H1 (cell line): ENCODE measurements around the gene KCP. TPM values are rescaled to one million over a fixed set of nuclear protein-coding genes. Genes with fewer than 3 reads are reported as not detected.

Source experiments
- CTCF ChIA-PET: fragments of 300-600 bp; sonication (Branson Sonifier 250); formaldehyde crosslinking; loops from one replicate; lab custom pipeline; 2021; ENCODE audit not compliant: partially characterized antibody; lab: Charles Lee
- POLR2A ChIA-PET: fragments of 300-600 bp; sonication (Branson Sonifier 250); formaldehyde crosslinking; loops from one replicate; lab custom pipeline; 2021; ENCODE audit warnings: inconsistent platforms; ENCODE audit not compliant: partially characterized antibody; lab: Charles Lee
- DNase-seq, 2 experiments: peaks; one replicate each; pipeline versions ENCODE4 v3.0.0 to v3.0.0-alpha.2; 2010 to 2022; ENCODE audit warnings: low spot score in 2 of 2, low read depth in 1 of 2, mixed read lengths in 1 of 2
- FAIRE-seq: peaks from 2 replicates; lab custom pipeline; 2011; peaks lifted over from hg19 to GRCh38; lab: Jason Lieb, UNC
- H2AFZ ChIP-seq: 2 replicates; pipeline ENCODE4 v1.8.1; 2012; ENCODE audit warnings: low read length, inconsistent platforms
- H2AK5ac ChIP-seq: 2 replicates; pipeline ENCODE4 v1.6.1; 2013; ENCODE audit warnings: low read depth, low read length
- H2BK120ac ChIP-seq: replicated peaks from 2 replicates; pipeline ENCODE3; 2013; ENCODE audit warnings: low read depth, low read length, inconsistent platforms
- H2BK12ac ChIP-seq: 2 replicates; pipeline ENCODE4 v1.6.1; 2013; ENCODE audit warnings: low read depth, low read length
- H2BK15ac ChIP-seq: 2 replicates; pipeline ENCODE4 v1.6.1; 2013; ENCODE audit warnings: low read length
- H2BK20ac ChIP-seq: 2 replicates; pipeline ENCODE4 v1.6.1; 2013; ENCODE audit warnings: low read length
- H2BK5ac ChIP-seq: 2 replicates; pipeline ENCODE4 v1.6.1; 2013; ENCODE audit warnings: low read depth, low read length
- H3K14ac ChIP-seq: 2 replicates; pipeline ENCODE4 v1.6.1; 2013; ENCODE audit warnings: inconsistent platforms; ENCODE audit not compliant: insufficient read length
- H3K18ac ChIP-seq: 2 replicates; pipeline ENCODE4 v1.6.1; 2013; ENCODE audit warnings: low read length; ENCODE audit errors: extremely low read depth
- H3K23ac ChIP-seq: 2 replicates; pipeline ENCODE4 v1.6.1; 2013; ENCODE audit warnings: inconsistent platforms; ENCODE audit not compliant: insufficient read length
- H3K23me2 ChIP-seq: 2 replicates; pipeline ENCODE4 v1.6.1; 2013; ENCODE audit warnings: low read depth, low read length
- H3K27ac ChIP-seq: 2 replicates; pipeline ENCODE4 v1.6.1; 2011; ENCODE audit warnings: low read depth, low read length, inconsistent platforms
- H3K27me3 ChIP-seq, 4 experiments: replicated peaks in 1 of 4; 1 replicate in 1 of 4; 2 replicates in 3 of 4; pipeline versions ENCODE4 v1.6.1 to v1.8.1; 2011 to 2013; ENCODE audit warnings: low read length in 3 of 4, mild to moderate bottlenecking in 3 of 4, inconsistent platforms in 2 of 4, mixed read lengths in 2 of 4, moderate library complexity in 1 of 4; ENCODE audit not compliant: control insufficient read depth in 3 of 4, insufficient read depth in 3 of 4; ENCODE audit errors: extremely low read depth in 1 of 4
- H3K36me3 ChIP-seq, 4 experiments: 2 replicates each; pipeline versions ENCODE4 v1.6.1 to v1.8.1; 2011 to 2013; ENCODE audit warnings: mild to moderate bottlenecking in 4 of 4, low read length in 3 of 4, moderate library complexity in 2 of 4, control low read depth in 1 of 4, inconsistent platforms in 1 of 4; ENCODE audit not compliant: insufficient read depth in 4 of 4, control insufficient read depth in 2 of 4
- H3K4ac ChIP-seq: replicated peaks from 2 replicates; pipeline ENCODE3; 2013; ENCODE audit warnings: low read length, low read depth, mixed read lengths, inconsistent platforms; ENCODE audit not compliant: insufficient read length
- H3K4me1 ChIP-seq, 4 experiments: replicated peaks in 1 of 4; 1 replicate in 1 of 4; 2 replicates in 3 of 4; pipeline versions ENCODE4 v1.6.1 to v1.8.1; 2011 to 2013; ENCODE audit warnings: low read length in 3 of 4, inconsistent platforms in 2 of 4, mixed read lengths in 1 of 4; ENCODE audit not compliant: insufficient read depth in 4 of 4, control insufficient read depth in 3 of 4
- H3K4me2 ChIP-seq, 2 experiments: 2 replicates each; pipeline versions ENCODE4 v1.6.1 to v1.8.1; 2011 to 2013; ENCODE audit warnings: low read depth in 2 of 2, low read length in 2 of 2, control low read depth in 1 of 2, inconsistent platforms in 1 of 2, mild to moderate bottlenecking in 1 of 2; ENCODE audit not compliant: insufficient read depth in 1 of 2
- H3K4me3 ChIP-seq, 4 experiments: fragments of 200-600, 300-600 bp in 1 of 4; sonication (generic), shearing (Covaris generic), sonication (Bioruptor Twin) in 1 of 4; 2 replicates each; pipeline versions ENCODE4 v1.5.1 to v1.8.1; 2011 to 2016; ENCODE audit warnings: low read length in 4 of 4, low read depth in 3 of 4, control low read depth in 2 of 4, inconsistent platforms in 2 of 4, mild to moderate bottlenecking in 2 of 4, mixed read lengths in 1 of 4, moderate library complexity in 1 of 4; ENCODE audit not compliant: insufficient read depth in 2 of 4; ENCODE audit errors: extremely low read depth in 1 of 4
- H3K56ac ChIP-seq: replicated peaks from 2 replicates; pipeline ENCODE3; 2013; ENCODE audit warnings: low read depth, mild to moderate bottlenecking, mixed read lengths, low read length, inconsistent platforms; ENCODE audit not compliant: insufficient read length
- H3K79me1 ChIP-seq: 2 replicates; pipeline ENCODE4 v1.6.1; 2013; ENCODE audit warnings: low read depth, low read length, control low read depth
- H3K79me2 ChIP-seq, 2 experiments: 2 replicates each; pipeline versions ENCODE4 v1.6.1 to v1.8.1; 2012 to 2013; ENCODE audit warnings: low read length in 2 of 2, mild to moderate bottlenecking in 2 of 2, inconsistent platforms in 1 of 2; ENCODE audit not compliant: insufficient read depth in 2 of 2, control insufficient read depth in 1 of 2
- H3K9ac ChIP-seq, 4 experiments: replicated peaks in 1 of 4; 1 replicate in 1 of 4; 2 replicates in 3 of 4; pipeline versions ENCODE4 v1.6.1 to v1.8.1; 2011 to 2013; ENCODE audit warnings: low read depth in 3 of 4, low read length in 3 of 4, control low read depth in 2 of 4, mild to moderate bottlenecking in 2 of 4, moderate library complexity in 2 of 4, inconsistent platforms in 1 of 4; ENCODE audit errors: extremely low read depth in 1 of 4
- H3K9me3 ChIP-seq, 2 experiments: 2 replicates each; pipeline versions ENCODE4 v1.6.1 to v1.8.1; 2012 to 2013; ENCODE audit warnings: mild to moderate bottlenecking in 2 of 2, moderate library complexity in 2 of 2, control low read depth in 1 of 2, inconsistent platforms in 1 of 2, low read depth in 1 of 2, low read length in 1 of 2, mixed read lengths in 1 of 2; ENCODE audit not compliant: insufficient read depth in 2 of 2
- H4K20me1 ChIP-seq, 2 experiments: replicated peaks in 1 of 2; 2 replicates each; pipeline versions ENCODE3 to v1.8.1; 2011 to 2013; ENCODE audit warnings: inconsistent platforms in 2 of 2, low read length in 2 of 2, mild to moderate bottlenecking in 1 of 2; ENCODE audit not compliant: insufficient read depth in 2 of 2, control insufficient read depth in 1 of 2
- H4K5ac ChIP-seq: 2 replicates; pipeline ENCODE4 v1.6.1; 2013; ENCODE audit warnings: low read length, low read depth, mixed read lengths, inconsistent platforms; ENCODE audit not compliant: insufficient read length
- H4K8ac ChIP-seq: 2 replicates; pipeline ENCODE4 v1.8.0; 2013; ENCODE audit warnings: mild to moderate bottlenecking, moderate library complexity, low read length, inconsistent platforms; ENCODE audit not compliant: insufficient read depth; ENCODE audit errors: extremely low read depth
- H4K91ac ChIP-seq: replicated peaks from 2 replicates; pipeline ENCODE3; 2013; ENCODE audit warnings: low read length, mixed read lengths, inconsistent platforms; ENCODE audit not compliant: insufficient read length
- BACH1 ChIP-seq: IDR thresholded peaks from 2 replicates; pipeline ENCODE4 v1.6.1; 2012; ENCODE audit warnings: low read length, improper control_type of control experiment
- CBX5 ChIP-seq: fragments of 300-800, 300-1000 bp; sonication (generic); IDR thresholded peaks from 2 replicates; pipeline ENCODE4 v1.7.1; 2016; ENCODE audit warnings: antibody characterized with exemption, low read length, low read depth
- HDAC6 ChIP-seq: IDR thresholded peaks from one replicate; pipeline ENCODE4 v1.7.1; 2012; ENCODE audit warnings: low read depth, mild to moderate bottlenecking, inconsistent platforms, low read length, moderate library complexity
- JUN ChIP-seq: IDR thresholded peaks from 2 replicates; pipeline ENCODE4 v1.6.1; 2011; ENCODE audit warnings: low read depth, mild to moderate bottlenecking, improper control_type of control experiment, low read length
- SAP30 ChIP-seq: fragments of 300-600 bp; sonication (generic); IDR thresholded peaks from 2 replicates; pipeline ENCODE4 v1.7.1; 2012; ENCODE audit warnings: low read length, moderate library complexity, mild to moderate bottlenecking, inconsistent platforms; ENCODE audit not compliant: insufficient read depth, insufficient replicate concordance
- SP4 ChIP-seq: IDR thresholded peaks from 2 replicates; pipeline ENCODE4 v1.6.1; 2012; ENCODE audit warnings: low read length, inconsistent platforms
- SRF ChIP-seq: IDR thresholded peaks from 2 replicates; pipeline ENCODE4 v1.6.1; 2011; ENCODE audit warnings: mild to moderate bottlenecking, low read depth, low read length, moderate library complexity
- SUZ12 ChIP-seq: fragments of 200-600 bp; sonication (generic); IDR thresholded peaks from 2 replicates; pipeline ENCODE4 v1.6.1; 2012; ENCODE audit warnings: mild to moderate bottlenecking, inconsistent platforms, low read length, moderate library complexity, mixed read lengths
- TAF1 ChIP-seq: IDR thresholded peaks from 2 replicates; pipeline ENCODE4 v1.6.1; 2011; ENCODE audit warnings: mild to moderate bottlenecking, low read depth, low read length
- TBP ChIP-seq: IDR thresholded peaks from 2 replicates; pipeline ENCODE4 v1.6.1; 2011; ENCODE audit warnings: low read depth, low read length, improper control_type of control experiment
- WGBS, 2 experiments: shearing (Covaris generic) in 1 of 2; methylation state at CpG; one replicate each; pipeline versions ENCODE4 v1.1.6 to v1.1.7; 2013 to 2015; ENCODE audit warnings: low lambda C conversion rate in 2 of 2, mixed read lengths in 2 of 2, inconsistent platforms in 1 of 2, low coverage in 1 of 2, missing lambda C conversion rate in 1 of 2; ENCODE audit not compliant: insufficient replicate concordance in 2 of 2, insufficient coverage in 1 of 2, insufficient read length in 1 of 2; ENCODE audit errors: extremely low coverage in 1 of 2, missing lambda C conversion rate in 1 of 2; 5-methylcytosine and 5-hydroxymethylcytosine counted together
- polyA plus RNA-seq, 7 experiments: library from polyadenylated mRNA; depleted of rRNA in 3 of 7; stranded (reverse) in 5 of 7; unstranded in 2 of 7; fragments of >200 nt in 5 of 7; fragments of 200-250 nt in 2 of 7; gene quantifications; 1 replicate in 5 of 7; 2 replicates in 1 of 7; 4 replicates in 1 of 7; pipeline versions ENCODE4 v1.2.1 to v1.2.3, GENCODE V29; 2011 to 2013; ENCODE audit warnings: missing spikeins in 2 of 7, mixed read lengths in 2 of 7
- total RNA-seq: library from RNA; stranded (reverse); fragmentation: NEBNext Ultra II Directional; extraction: Animal tissue kit (Norgen Biotek cat#: 25700); gene quantifications from 2 replicates; pipeline ENCODE4 v1.2.1, GENCODE V29; 2021
- TF ChIP-seq, protein P1 (sequence below), 3 experiments: IDR thresholded peaks; 1 replicate in 2 of 3; 2 replicates in 1 of 3; pipeline versions ENCODE4 v1.5.1 to v1.6.1; 2011; ENCODE audit warnings: low read length in 3 of 3, mild to moderate bottlenecking in 3 of 3, inconsistent platforms in 2 of 3, low read depth in 1 of 3, moderate library complexity in 1 of 3; ENCODE audit not compliant: insufficient read depth in 1 of 3; ENCODE audit errors: control extremely low read depth in 1 of 3

Gene KCP
- total and polyA plus RNA-seq, 2 of the 8 experiments (the other 6 are each of a cell fraction or from before 2014, with no cell fraction given): 1.3 to 2.0 TPM

DNA sequence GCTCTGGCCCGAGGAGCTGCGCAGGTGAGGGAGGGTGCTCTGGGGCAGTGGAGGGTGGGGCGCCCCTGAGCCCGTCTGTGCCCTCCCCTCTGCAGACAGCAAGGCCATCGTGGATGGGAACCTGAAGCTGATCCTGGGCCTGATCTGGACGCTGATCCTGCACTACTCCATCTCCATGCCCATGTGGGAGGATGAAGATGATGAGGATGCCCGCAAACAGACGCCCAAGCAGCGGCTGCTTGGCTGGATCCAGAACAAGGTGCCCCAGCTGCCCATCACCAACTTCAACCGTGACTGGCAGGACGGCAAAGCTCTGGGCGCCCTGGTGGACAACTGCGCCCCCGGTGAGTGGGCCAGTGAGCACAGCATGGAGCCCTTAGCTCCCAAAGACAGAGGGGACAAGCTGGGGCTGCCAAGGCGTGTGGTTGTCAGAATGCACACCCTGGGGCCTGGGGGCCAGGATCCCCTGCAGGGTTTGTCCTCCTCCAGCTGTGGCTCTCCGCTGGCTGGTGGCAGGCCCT is 75.2 kb downstream of the KCP start:
- no peak for FAIRE-seq
- ChIA-PET POLR2A (interaction anchor here (1.0 to 5.7 kb wide), 5 partner anchors 17 to 112 kb away, joined by 3 to 31 read pairs (median 4); no protein-coding TSS in a partner anchor), CTCF (interaction anchor here (0.6 to 7.6 kb wide), 16 partner anchors 9 to 360 kb away, joined by 3 to 71 read pairs (median 4); partner anchors contain the start of genes ATP6V1F and KCP)
- Histone ChIP-seq H2AK5ac (no peak overlapping the region), H3K36me3 (no peaks in the 10 kb centered on the region), H4K91ac (no peak overlapping the region), H2BK5ac (no peak overlapping the region; the same call in 1 of the 2 replicates), H4K8ac (no peak overlapping the region), H3K14ac (no peak overlapping the region), H3K18ac (no peak overlapping the region), H3K23me2 (peaks cover 23% of the 10 kb centered on the region), H3K4me3 (no peak overlapping the region), H4K5ac (no peak overlapping the region), H2BK12ac (no peak overlapping the region), H2AFZ (no peak overlapping the region), H3K27ac (no peak overlapping the region), H3K9ac (no peak overlapping the region), H3K79me1 (no peaks in the 10 kb centered on the region), H2BK15ac (peak overlapping the region; percentile 61), H3K56ac (no peak overlapping the region), H3K79me2 (no peaks in the 10 kb centered on the region), H3K4me2 (no peak overlapping the region), H3K9me3 (no peaks in the 10 kb centered on the region), H3K4ac (no peak overlapping the region), H2BK20ac (no peak overlapping the region), H3K4me1 (peaks cover 0 to 34% (median 23%) of the 10 kb centered on the region in 4 experiments; a peak in 6 of 7 replicates), H4K20me1 (no peaks in the 10 kb centered on the region), H2BK120ac (no peak overlapping the region), H3K23ac (no peak overlapping the region), H3K27me3 (peaks cover 5 to 16% (median 16%) of the 10 kb centered on the region in 4 experiments; a peak in 6 of 7 replicates)
- no peak for DNase-seq
- WGBS, 2 experiments: 93% methylated on average over 16 of the region's 16 CpGs; no CpG with 5 or more reads in 1 of the 2 experiments
- no peak for TF ChIP-seq SUZ12
- TF ChIP-seq HDAC6: no peak
- TF ChIP-seq SRF: no peak
- TF ChIP-seq SAP30: no peak
- TF ChIP-seq TBP: no peak
- no peak for TF ChIP-seq CBX5
- no peak for TF ChIP-seq TAF1
- TF ChIP-seq, protein P1, sequence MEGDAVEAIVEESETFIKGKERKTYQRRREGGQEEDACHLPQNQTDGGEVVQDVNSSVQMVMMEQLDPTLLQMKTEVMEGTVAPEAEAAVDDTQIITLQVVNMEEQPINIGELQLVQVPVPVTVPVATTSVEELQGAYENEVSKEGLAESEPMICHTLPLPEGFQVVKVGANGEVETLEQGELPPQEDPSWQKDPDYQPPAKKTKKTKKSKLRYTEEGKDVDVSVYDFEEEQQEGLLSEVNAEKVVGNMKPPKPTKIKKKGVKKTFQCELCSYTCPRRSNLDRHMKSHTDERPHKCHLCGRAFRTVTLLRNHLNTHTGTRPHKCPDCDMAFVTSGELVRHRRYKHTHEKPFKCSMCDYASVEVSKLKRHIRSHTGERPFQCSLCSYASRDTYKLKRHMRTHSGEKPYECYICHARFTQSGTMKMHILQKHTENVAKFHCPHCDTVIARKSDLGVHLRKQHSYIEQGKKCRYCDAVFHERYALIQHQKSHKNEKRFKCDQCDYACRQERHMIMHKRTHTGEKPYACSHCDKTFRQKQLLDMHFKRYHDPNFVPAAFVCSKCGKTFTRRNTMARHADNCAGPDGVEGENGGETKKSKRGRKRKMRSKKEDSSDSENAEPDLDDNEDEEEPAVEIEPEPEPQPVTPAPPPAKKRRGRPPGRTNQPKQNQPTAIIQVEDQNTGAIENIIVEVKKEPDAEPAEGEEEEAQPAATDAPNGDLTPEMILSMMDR (IDR thresholded peaks at IDR 0.05; ENCODE audit: control extremely low read depth in 1 of 3, insufficient read depth in 1 of 3, low read depth in 1 of 3, low read length in 3 of 3): no peak
- TF ChIP-seq SP4: no peak
- no peak for TF ChIP-seq BACH1
- TF ChIP-seq JUN: no peak
